CD4-positive, alpha-beta T cell treated with Interleukin-17A for 4 hours (primary cell): ENCODE data around the gene UBE3C.
"Not testable (repeated sequence)": the region's sequence is repeated elsewhere in the genome, so short reads cannot be mapped to it uniquely, and the experiment has no call there.

Experiments
- DNase-seq: peaks from one replicate; pipeline ENCODE4 v3.0.0-alpha.2; 2020; ENCODE audit warnings: mixed read lengths

Gene UBE3C

DNA sequence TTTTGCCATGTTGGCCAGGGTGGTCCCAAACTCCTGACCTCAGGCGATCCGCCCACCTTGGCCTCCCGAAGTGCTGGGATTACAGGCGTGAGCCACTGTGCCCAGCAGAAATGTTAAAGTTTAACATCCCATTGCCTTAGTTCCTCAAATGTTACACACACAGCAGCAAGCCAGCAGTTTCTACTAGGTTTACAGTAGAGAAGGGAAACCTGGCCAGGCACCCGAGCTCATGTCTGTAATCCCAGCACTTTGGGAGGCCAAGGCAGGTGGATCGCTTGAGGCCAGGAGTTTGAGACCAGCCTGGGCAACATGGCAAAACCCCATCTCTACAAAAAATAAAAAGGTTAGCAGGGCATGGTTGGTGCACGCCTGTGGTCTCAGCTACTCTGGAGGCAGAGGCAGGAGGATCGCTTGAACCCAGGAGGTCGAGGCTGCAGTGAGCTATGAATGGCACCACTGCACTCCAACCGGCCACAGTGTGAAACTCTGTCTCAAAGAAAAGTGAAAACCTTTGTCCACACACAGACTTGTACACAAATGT lies 135.4 kb downstream of the UBE3C start:
- DNase-seq: not testable (repeated sequence)

GRCh38 chr7:157274991-157275427 lies 136.3 kb downstream of the UBE3C start:
- DNase-seq: no peak

DNA sequence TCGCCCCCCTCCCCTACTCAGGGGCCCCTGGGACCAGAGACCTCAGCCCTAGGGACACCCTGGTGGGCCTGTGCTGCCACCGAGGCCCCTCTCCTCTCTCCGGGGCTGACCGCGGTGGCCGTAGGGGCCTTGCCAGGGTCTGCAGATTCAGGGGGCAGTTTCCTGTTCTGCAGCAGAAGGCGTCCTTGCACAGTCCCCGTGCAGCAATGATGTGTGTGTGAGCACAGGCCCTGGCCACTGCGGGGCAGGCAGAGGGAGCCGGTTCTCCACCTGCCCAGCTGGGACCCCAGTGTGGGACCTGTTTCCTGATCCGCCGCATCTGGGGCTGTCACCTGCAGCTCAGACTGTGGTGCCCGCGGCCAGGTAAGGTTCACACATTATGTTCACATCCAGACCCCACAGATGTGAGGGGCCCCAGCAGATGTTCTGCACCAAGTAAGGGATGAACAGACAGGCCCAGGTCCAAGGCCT lies 137.4 kb downstream of the UBE3C start:
- DNase-seq: no peak

- no peak for DNase-seq
These were observed 138.2 kb downstream of the UBE3C start for GRCh38 chr7:157276731-157277562.

DNA sequence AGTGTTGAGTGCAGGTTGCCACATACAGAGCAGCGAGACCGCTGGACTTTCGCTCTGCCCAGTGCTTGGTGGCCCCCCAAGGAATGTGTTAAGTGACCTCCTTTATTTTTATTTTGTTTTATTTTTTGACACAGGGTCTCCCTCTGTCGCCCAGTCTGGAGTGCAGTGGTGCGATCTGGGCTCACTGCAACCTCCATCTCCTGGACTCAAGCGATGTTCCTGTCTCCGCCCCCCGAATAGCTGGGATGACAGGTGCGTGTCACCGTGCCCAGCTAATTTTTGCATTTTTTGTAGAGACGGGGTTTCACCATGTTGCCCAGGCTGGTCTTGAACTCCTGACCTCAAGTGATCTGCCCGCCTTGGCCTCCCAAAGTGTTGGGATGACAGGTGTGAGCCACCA lies 138.8 kb downstream of the UBE3C start:
- not testable (repeated sequence) for DNase-seq

DNA sequence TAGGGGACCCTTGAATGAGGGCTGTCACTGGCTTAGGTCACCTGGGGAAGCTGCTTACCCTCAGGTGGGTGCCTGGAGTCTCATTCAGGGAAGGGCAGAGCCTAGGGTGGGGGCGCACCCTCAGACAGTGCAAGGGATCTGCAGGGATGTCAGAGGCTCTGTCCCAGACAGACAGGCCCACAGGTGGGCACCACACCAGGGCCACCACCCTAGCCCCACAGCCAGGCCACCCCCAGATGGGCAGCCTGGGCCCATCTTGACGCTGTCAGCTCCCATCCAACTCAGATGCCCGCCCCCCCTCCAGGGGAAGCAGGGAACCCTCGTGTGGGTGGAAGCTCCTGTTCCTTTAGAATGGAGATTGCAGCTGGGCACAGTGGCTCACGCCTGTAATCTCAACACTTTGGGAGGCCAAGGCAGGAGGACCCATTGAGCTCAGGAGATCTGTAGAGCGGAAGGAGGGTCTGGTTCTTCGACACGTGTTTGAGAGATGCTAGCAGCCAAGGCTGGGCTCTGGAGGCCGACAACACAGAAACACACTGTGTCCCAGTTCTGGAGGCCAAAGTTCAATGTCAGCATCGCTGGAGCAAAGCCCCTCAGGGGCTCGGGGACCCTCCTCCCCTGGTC lies 139.6 kb downstream of the UBE3C start:
- no peak for DNase-seq

GRCh38 chr7:157278791-157279724 lies 140.3 kb downstream of the UBE3C start:
- DNase-seq: no peak

DNA sequence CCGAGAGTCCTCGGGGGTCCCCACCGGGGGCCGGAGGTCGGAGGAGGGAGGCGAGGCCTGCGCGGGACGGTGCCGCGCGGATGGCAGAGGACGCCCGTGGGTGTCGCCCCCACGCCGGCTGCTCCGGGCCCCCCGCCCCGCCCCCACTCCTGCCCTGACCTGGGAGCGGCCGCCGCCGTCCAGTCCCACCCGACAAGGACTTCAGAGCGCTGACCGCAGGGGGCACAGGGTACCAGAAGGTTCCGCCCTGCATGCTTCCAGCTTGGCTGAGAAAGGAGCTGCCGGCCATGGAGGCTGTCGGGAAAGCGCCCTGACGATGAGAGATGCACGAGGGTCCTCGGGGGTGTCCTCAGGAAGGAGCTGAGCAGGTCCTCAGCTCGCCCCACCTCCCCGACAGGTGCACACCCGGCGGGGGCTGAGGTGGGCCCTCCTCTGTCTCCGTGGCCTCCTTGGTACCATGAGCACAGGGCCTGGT lies 141.1 kb downstream of the UBE3C start:
- DNase-seq: no peak

DNA sequence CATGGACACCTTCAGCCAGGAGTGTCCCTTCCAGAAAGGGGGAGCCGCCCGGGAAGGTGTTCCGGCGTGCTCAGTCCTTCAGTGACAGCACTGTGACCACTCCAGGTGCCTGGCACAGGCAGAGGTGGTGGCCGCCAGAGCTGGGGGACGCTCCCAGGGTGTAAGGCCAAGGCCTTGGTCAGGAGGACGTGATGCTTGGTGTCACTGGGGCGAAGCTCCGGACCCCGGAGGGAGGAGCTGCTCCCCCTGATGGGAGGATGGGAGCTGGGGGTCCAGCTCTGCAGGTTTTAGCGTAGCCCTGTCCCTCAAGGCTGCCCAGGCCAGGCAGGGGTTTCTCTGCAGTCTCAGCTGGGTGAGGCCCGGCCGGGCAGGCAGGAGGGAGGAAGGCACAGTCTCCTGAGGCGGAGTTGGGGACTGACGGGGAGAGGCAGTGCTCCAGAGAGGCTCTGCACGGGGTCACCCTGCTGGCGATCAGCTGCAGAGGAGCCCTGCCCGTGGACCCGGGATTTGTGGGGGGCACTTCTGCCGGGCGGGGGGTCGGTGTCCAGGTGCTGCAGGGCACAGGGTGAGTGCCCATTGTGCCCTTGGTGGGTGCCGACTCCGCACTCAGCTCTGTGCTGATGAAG lies 141.6 kb downstream of the UBE3C start:
- DNase-seq: no peak

DNA sequence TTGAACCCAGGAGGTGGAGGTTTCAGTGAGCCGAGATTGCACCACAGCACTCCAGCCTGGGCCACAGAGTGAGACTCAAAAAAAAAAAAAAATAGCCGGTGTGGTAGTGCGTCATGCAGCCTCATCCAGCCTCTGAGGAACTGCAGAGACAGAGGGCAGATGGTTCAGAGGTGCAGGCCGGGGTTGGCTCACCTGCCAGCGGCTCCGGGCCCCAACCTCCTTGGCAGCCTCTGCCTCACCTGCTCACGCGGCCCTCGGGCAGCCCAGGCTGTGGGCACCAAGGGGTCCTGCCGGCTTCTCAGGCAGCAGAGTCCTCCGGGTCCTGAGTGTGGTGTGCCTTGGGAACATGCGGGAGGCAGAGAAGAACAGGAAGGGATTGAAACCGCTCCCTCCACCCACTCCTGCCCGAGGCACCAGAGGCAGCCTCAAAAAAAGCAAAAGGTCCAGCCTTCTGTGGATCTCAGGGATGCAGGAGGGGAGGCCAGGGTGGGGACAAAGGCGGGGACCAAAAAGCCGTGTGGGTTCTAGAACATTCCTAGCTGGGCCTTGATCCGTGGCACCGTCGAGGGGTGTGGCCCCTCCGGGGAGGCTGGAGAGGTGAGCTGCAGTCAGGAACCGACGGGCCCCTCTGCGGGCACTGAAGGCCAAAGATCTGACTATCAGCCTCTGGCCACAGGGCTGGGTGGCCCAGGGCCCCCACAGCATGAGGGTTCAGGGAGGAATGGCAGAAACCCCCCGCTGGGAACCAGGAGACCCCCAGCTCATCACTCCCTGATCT lies 142.7 kb downstream of the UBE3C start:
- no peak for DNase-seq

GRCh38 chr7:157282141-157282801 lies 143.5 kb downstream of the UBE3C start:
- DNase-seq: no peak

DNA sequence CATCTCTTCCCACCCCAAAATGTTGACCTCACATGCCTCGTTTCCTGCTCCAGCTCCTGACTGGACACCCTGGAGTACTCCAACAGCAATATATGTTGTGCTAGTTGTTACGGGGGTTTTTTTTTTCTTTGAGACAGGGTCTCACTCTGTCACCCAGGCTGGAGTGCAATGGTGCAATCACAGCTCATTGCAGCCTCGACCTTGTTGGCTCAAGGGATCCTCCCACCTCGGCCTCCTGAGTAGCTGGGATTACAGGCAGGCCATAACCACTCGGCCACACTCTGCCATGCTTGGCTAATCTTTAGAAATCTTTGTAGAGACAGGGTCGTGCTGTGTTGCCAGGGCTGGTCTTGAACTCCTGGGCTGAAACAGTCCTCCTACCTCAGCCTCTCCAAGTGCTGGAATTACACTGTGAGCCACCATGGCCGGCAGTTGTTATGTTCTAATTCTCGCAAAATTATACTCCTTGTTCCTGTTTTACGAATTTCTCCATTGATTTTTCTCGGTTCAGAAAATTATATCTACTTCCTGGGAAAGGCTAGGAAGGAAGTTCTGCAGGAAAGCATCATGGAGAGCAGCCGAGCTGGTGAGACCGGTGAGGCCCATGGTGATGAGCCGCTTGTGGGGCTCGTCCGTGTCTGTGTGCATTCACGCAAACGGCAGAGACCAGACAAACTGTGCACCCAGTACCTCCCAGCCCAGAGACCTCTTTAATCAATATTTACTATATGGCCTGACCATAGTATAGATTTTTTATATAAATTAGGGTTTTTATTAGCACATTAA lies 145.7 kb downstream of the UBE3C start:
- DNase-seq: no peak

DNA sequence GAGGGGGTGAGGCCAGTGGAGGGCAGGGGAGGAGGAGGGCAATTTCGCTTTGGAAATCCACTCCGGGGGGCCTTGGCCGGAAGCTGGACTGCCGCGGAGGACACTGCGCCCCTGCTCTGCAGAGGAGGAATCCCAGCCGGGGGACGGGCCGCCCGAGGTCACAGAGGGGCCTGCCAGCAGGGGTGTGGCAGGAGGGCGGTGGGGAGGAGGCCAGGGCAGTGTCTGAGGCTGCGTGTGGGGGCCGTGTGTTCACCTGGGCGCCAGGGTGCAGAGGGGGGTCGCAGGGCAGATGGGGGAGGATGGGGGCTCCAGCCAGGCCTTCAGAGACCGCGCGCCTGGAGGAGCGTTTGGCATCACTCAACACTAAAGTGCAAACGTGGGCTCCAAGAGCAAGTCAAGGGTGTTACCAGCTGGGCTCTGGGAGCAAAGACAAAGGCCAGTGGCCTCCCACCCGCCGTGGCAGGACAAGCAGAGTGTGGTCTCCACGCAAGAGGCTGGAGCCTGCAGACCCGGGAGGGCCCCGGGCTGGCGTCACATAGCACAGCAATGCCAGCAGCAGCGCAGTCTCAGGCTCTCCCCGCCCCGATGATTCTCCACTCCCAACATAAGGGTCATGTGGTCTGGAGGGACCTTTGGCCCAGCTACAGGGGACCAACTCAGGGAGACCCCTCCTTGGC lies 152.8 kb downstream of the UBE3C start:
- DNase-seq: no peak

GRCh38 chr7:157292258-157292657 lies 153.5 kb downstream of the UBE3C start:
- no peak for DNase-seq

GRCh38 chr7:157292770-157293412 lies 154.2 kb downstream of the UBE3C start:
- no peak for DNase-seq

- no peak for DNase-seq
These were observed 154.7 kb downstream of the UBE3C start for GRCh38 chr7:157293413-157293788.

DNA sequence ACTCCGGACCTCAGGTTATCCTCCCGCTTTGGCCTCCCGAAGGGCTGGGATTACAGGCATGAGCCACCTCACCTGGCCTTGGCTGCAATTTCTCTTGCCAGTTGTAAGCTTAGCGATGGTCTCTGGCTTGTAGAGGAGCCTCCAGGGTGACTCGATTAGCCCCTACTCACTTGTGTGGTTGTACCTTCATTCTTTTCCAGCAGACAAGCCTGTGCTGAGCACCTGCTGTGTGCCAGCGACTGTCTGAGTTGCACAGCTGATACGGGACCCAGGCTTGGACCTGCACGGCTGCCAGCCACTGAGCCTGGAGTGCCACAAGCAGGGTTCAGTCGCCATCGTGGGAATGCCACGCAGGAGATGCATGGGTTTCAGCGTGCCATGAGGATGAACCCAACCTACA lies 156.0 kb downstream of the UBE3C start:
- no peak for DNase-seq

DNA sequence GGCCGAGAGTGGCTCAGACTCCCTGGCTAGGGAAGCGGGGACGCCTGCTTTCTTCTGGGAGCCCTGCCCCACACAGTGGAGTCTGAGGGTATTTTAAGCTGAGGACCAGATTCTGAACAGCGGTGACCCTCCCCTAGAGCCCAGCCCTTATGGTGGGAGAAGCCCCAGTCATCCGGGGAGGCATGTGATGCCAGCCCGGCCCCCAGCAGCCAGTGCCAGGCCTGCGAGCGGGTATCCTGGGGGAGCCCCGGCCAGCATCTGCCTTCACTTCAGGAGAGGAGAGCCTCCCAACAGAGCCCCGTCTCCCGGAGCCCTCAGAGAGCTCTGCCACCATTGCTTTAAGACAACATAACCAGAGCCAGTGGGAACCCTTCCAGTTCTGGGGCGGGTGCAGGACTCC lies 156.6 kb downstream of the UBE3C start:
- DNase-seq: no peak

DNA sequence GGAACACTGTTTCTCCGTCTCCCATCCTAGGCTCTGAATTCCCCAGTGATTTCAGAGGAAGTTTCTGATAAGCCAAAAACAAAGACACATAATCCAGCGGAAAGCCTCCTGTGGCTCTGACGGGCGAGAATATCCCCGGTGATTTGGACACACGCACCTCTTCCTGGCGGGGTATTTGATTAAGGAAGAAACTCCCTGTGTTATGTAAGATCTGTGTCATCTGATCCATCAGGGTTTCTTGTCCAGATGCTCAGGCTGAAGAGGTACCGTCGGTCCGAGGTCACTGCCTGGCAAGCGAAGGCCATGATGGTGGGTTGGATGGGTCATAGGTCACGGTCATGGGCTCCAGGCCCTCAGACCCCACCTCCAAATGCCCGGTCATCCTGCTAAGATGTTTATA lies 158.5 kb downstream of the UBE3C start:
- DNase-seq: no peak
